HEK293T (cell line): Measurements from ENCODE around the gene NUDT22.

ENCODE experiments used
- CTCF ChIA-PET: fragments of 350-600 bp; formaldehyde crosslinking; extraction: SDS; loops from one replicate; lab custom pipeline; 2021; ENCODE audit warnings: antibody characterized with exemption, inconsistent platforms; lab: Yijun Ruan, JAX
- POLR2A ChIA-PET: fragments of 350-600 bp; formaldehyde crosslinking; extraction: SDS; loops from one replicate; lab custom pipeline; 2020; ENCODE audit warnings: antibody characterized with exemption, inconsistent platforms; lab: Yijun Ruan, JAX
- DNase-seq: peaks from one replicate; pipeline ENCODE4 v3.0.0; 2012; ENCODE audit warnings: mixed read lengths; ENCODE audit errors: extremely low spot score
- ARNT ChIP-seq: fragments of 450-650 bp; IDR thresholded peaks from 2 replicates; pipeline ENCODE4 v1.6.1; 2017; ENCODE audit warnings: mild to moderate bottlenecking
- BHLHE40 ChIP-seq: fragments of 450-650 bp; IDR thresholded peaks from 2 replicates; pipeline ENCODE4 v1.6.1; 2016; ENCODE audit warnings: mild to moderate bottlenecking, moderate library complexity, borderline replicate concordance
- CTBP1 ChIP-seq: fragments of 450-650 bp; IDR thresholded peaks from 2 replicates; pipeline ENCODE4 v1.6.1; 2016; ENCODE audit warnings: borderline replicate concordance
- ELF4 ChIP-seq: fragments of 450-650 bp; IDR thresholded peaks from 2 replicates; pipeline ENCODE4 v1.6.1; 2017; ENCODE audit warnings: antibody characterized with exemption
- FOXA1 ChIP-seq: fragments of 450-650 bp; IDR thresholded peaks from 2 replicates; pipeline ENCODE4 v1.6.1; 2016; ENCODE audit warnings: mild to moderate bottlenecking
- FOXK2 ChIP-seq: fragments of 450-650 bp; IDR thresholded peaks from 2 replicates; pipeline ENCODE4 v1.6.1; 2016; ENCODE audit warnings: mild to moderate bottlenecking
- FOXM1 ChIP-seq: fragments of 450-650 bp; IDR thresholded peaks from 2 replicates; pipeline ENCODE4 v1.6.1; 2017; ENCODE audit warnings: mild to moderate bottlenecking, borderline replicate concordance
- HDGF ChIP-seq: fragments of 450-650 bp; IDR thresholded peaks from 2 replicates; pipeline ENCODE4 v1.6.1; 2017; ENCODE audit warnings: antibody characterized with exemption, borderline replicate concordance
- L3MBTL2 ChIP-seq: fragments of 450-650 bp; conservative IDR thresholded peaks from 2 replicates; pipeline ENCODE4 v1.6.1; 2016; ENCODE audit warnings: mild to moderate bottlenecking
- LEF1 ChIP-seq: fragments of 450-650 bp; IDR thresholded peaks from 2 replicates; pipeline ENCODE4 v1.6.1; 2017; ENCODE audit warnings: mild to moderate bottlenecking, borderline replicate concordance
- NFRKB ChIP-seq: fragments of 450-650 bp; IDR thresholded peaks from 2 replicates; pipeline ENCODE4 v1.6.1; 2016; ENCODE audit warnings: mild to moderate bottlenecking, moderate library complexity
- PKNOX1 ChIP-seq: fragments of 450-650 bp; IDR thresholded peaks from 2 replicates; pipeline ENCODE4 v1.6.1; 2016
- SP1 ChIP-seq: fragments of 450-650 bp; IDR thresholded peaks from 2 replicates; pipeline ENCODE4 v1.6.1; 2017
- SUZ12 ChIP-seq: fragments of 450-650 bp; IDR thresholded peaks from 2 replicates; pipeline ENCODE4 v1.6.1; 2016; ENCODE audit warnings: mild to moderate bottlenecking
- TARDBP ChIP-seq: fragments of 450-650 bp; IDR thresholded peaks from 2 replicates; pipeline ENCODE4 v1.6.1; 2016
- ZNF384 ChIP-seq: fragments of 450-650 bp; IDR thresholded peaks from 2 replicates; pipeline ENCODE4 v1.6.1; 2016

NUDT22 gene

GRCh38 chr11:64251753-64252002, 25.6 kb downstream of the NUDT22 start:
- no peak for DNase-seq
- TF ChIP-seq PKNOX1 (no peak), SP1 (no peak)
- ChIA-PET CTCF (interaction anchor here (0.6 to 3.3 kb wide), 7 partner anchors 16 to 1101 kb away, joined by 3 to 14 read pairs (median 5); partner anchors contain the start of genes ESRRA, FERMT3, NUDT22 and TRPT1), POLR2A (interaction anchor here (0.8 to 8.9 kb wide), 3 partner anchors 12 to 67 kb away, joined by 3 to 78 read pairs (median 3); no protein-coding TSS in a partner anchor)

- POLR2A ChIA-PET = interaction anchor here (0.8 to 8.9 kb wide), 4 partner anchors 10 to 68 kb away, joined by 3 to 78 read pairs (median 4); no protein-coding TSS in a partner anchor
- CTCF ChIA-PET = interaction anchor here (0.6 to 3.3 kb wide), 7 partner anchors 15 to 1101 kb away, joined by 3 to 14 read pairs (median 5); partner anchors contain the start of genes ESRRA, FERMT3, NUDT22 and TRPT1
- DNase-seq = no peak
- no peak for TF ChIP-seq FOXA1
- no peak for TF ChIP-seq NFRKB
- no peak for TF ChIP-seq FOXM1
- TF ChIP-seq ELF4 = no peak
- no peak for TF ChIP-seq TARDBP
- TF ChIP-seq ARNT = no peak
- no peak for TF ChIP-seq CTBP1
- TF ChIP-seq L3MBTL2 = no peak
- no peak for TF ChIP-seq ZNF384
- no peak for TF ChIP-seq SUZ12
- TF ChIP-seq PKNOX1 = no peak
- TF ChIP-seq BHLHE40 = no peak
These were observed 26.2 kb downstream of the NUDT22 start for GRCh38 chr11:64252003-64252872.

- ChIA-PET POLR2A (interaction anchor here (1.1 to 8.9 kb wide), 2 partner anchors 9 to 17 kb away, joined by 3 to 78 read pairs; no protein-coding TSS in a partner anchor), CTCF (no interaction called here)
- TF ChIP-seq CTBP1 = no peak
- TF ChIP-seq L3MBTL2 = no peak
- TF ChIP-seq FOXK2 = no peak
- no peak for TF ChIP-seq PKNOX1
- no peak for TF ChIP-seq TARDBP
- no peak for TF ChIP-seq HDGF
- TF ChIP-seq FOXA1 = no peak
- no peak for TF ChIP-seq SP1
- TF ChIP-seq SUZ12 = no peak
- no peak for TF ChIP-seq BHLHE40
- TF ChIP-seq FOXM1 = no peak
- no peak for TF ChIP-seq NFRKB
- no peak for TF ChIP-seq ARNT
- DNase-seq = no peak
These were observed 27.0 kb downstream of the NUDT22 start for GRCh38 chr11:64253043-64253442.

- TF ChIP-seq ARNT (no peak), TARDBP (no peak)
- no peak for DNase-seq
- CTCF ChIA-PET = no interaction called here
- POLR2A ChIA-PET = interaction anchor here (1.1 to 1.4 kb wide), 3 partner anchors 10 to 68 kb away, joined by 3 to 4 read pairs (median 4); no protein-coding TSS in a partner anchor
These were observed 27.4 kb downstream of the NUDT22 start for GRCh38 chr11:64253481-64253880.

GRCh38 chr11:64254326-64254725, 28.3 kb downstream of the NUDT22 start:
- ChIA-PET CTCF (no interaction called here), POLR2A (interaction anchor here (1.1 to 1.4 kb wide), 3 partner anchors 11 to 69 kb away, joined by 3 to 4 read pairs (median 4); no protein-coding TSS in a partner anchor)
- TF ChIP-seq ELF4 = no peak
- no peak for TF ChIP-seq TARDBP
- no peak for TF ChIP-seq SUZ12
- no peak for TF ChIP-seq FOXK2
- no peak for TF ChIP-seq ARNT
- TF ChIP-seq LEF1 = no peak
- no peak for TF ChIP-seq CTBP1
- TF ChIP-seq FOXM1 = no peak
- TF ChIP-seq FOXA1 = no peak
- TF ChIP-seq L3MBTL2 = no peak
- no peak for TF ChIP-seq PKNOX1
- TF ChIP-seq BHLHE40 = no peak
- DNase-seq = no peak
